Activated naive CD4-positive, alpha-beta T cell (primary cell): ENCODE results near the gene APLN.

ENCODE experiments used
- DNase-seq, 4 experiments: peaks; one replicate each; lab custom pipeline; 2025; lab: John Stamatoyannopoulos, UW

Gene APLN

GRCh38 chrX:129661369-129661768 lies 6.6 kb upstream of the APLN start:
- DNase-seq, result no peak

GRCh38 chrX:129659861-129660260 lies 5.1 kb upstream of the APLN start:
- DNase-seq, result no peak

- no peak for DNase-seq
Observed at GRCh38 chrX:129659141-129659540, 4.4 kb upstream of the APLN start.

GRCh38 chrX:129658429-129658828 lies 3.7 kb upstream of the APLN start:
- DNase-seq, result no peak

GRCh38 chrX:129655547-129656249 lies 942 bp upstream of the APLN start:
- no peak for DNase-seq

GRCh38 chrX:129653971-129654651 lies 645 bp downstream of the APLN start:
- no peak for DNase-seq

GRCh38 chrX:129653181-129653970 lies 1.4 kb downstream of the APLN start:
- no peak for DNase-seq

- no peak for DNase-seq
Observed at GRCh38 chrX:129652565-129653169, 2.1 kb downstream of the APLN start.

- no peak for DNase-seq
Observed at GRCh38 chrX:129651756-129652564, 2.8 kb downstream of the APLN start.

GRCh38 chrX:129650821-129651510 lies 3.8 kb downstream of the APLN start:
- DNase-seq, result no peak

GRCh38 chrX:129650183-129650689 lies 4.5 kb downstream of the APLN start:
- no peak for DNase-seq

- DNase-seq, result no peak
Observed at GRCh38 chrX:129649268-129650182, 5.2 kb downstream of the APLN start.

GRCh38 chrX:129648514-129649267 lies 6.1 kb downstream of the APLN start:
- DNase-seq, result no peak

- no peak for DNase-seq
Observed at GRCh38 chrX:129647418-129648410, 7.0 kb downstream of the APLN start.

- no peak for DNase-seq
Observed at GRCh38 chrX:129646566-129647417, 8.0 kb downstream of the APLN start.

GRCh38 chrX:129642641-129643040 lies 12.1 kb downstream of the APLN start:
- no peak for DNase-seq

- no peak for DNase-seq
Observed at GRCh38 chrX:129641941-129642340, 12.8 kb downstream of the APLN start.
